ENCODE data around the gene CTNNB1.

Gene CTNNB1

GRCh38 chr3:41198950-41199865, at the start of gene CTNNB1:
CTNNB1 (plus strand) TSS chr3:41199505; CDS start chr3:41224069, 24,564 bp downstream.
- peak; percentile 90 for DNase-seq

- no peak for DNase-seq
Measured at GRCh38 chr3:41155834-41156233, 43.5 kb upstream of the CTNNB1 start.

- no peak for DNase-seq
Measured at GRCh38 chr3:41158947-41159346, 40.4 kb upstream of the CTNNB1 start.

- no peak for DNase-seq
Measured at GRCh38 chr3:41159588-41160189, 39.6 kb upstream of the CTNNB1 start.

- DNase-seq = no peak
Measured at GRCh38 chr3:41162541-41162940, 36.8 kb upstream of the CTNNB1 start.

GRCh38 chr3:41163006-41163405, 36.3 kb upstream of the CTNNB1 start:
- DNase-seq = no peak

- DNase-seq = no peak
Measured at GRCh38 chr3:41163421-41163820, 35.9 kb upstream of the CTNNB1 start.

- no peak for DNase-seq
Measured at GRCh38 chr3:41164777-41165176, 34.5 kb upstream of the CTNNB1 start.

- no peak for DNase-seq
Measured at GRCh38 chr3:41167722-41168497, 31.4 kb upstream of the CTNNB1 start.

- DNase-seq = no peak
Measured at GRCh38 chr3:41169023-41169422, 30.3 kb upstream of the CTNNB1 start.

- DNase-seq = no peak
Measured at GRCh38 chr3:41173926-41174885, 25.1 kb upstream of the CTNNB1 start.

GRCh38 chr3:41175365-41175764, 23.9 kb upstream of the CTNNB1 start:
- DNase-seq = peak; percentile 26

GRCh38 chr3:41176596-41176995, 22.7 kb upstream of the CTNNB1 start:
- no peak for DNase-seq

- DNase-seq = no peak
Measured at GRCh38 chr3:41178576-41178975, 20.7 kb upstream of the CTNNB1 start.

GRCh38 chr3:41180396-41180795, 18.9 kb upstream of the CTNNB1 start:
- DNase-seq = no peak

GRCh38 chr3:41182504-41183059, 16.7 kb upstream of the CTNNB1 start:
- DNase-seq = no peak

- DNase-seq = no peak
Measured at GRCh38 chr3:41184394-41184793, 14.9 kb upstream of the CTNNB1 start.

- no peak for DNase-seq
Measured at GRCh38 chr3:41186297-41186696, 13.0 kb upstream of the CTNNB1 start.

- DNase-seq = no peak
Measured at GRCh38 chr3:41188306-41188705, 11.0 kb upstream of the CTNNB1 start.

GRCh38 chr3:41190509-41191284, 8.6 kb upstream of the CTNNB1 start:
- DNase-seq = no peak

- no peak for DNase-seq
Measured at GRCh38 chr3:41192885-41193284, 6.4 kb upstream of the CTNNB1 start.

All from EL (cell line).